ENCODE results near the gene STAC.

STAC gene

GRCh38 chr3:36365829-36366228 is 14.5 kb upstream of the STAC start:
- Mint-ChIP-seq H3K27ac (no peak overlapping the region), H3K36me3 (ENCODE audit: low read depth) (no peaks in the 10 kb centered on the region), H3K27me3 (ENCODE audit: low read depth) (peaks cover 3% of the 10 kb centered on the region), H3K4me1 (no peaks in the 10 kb centered on the region), H3K4me3 (no peak overlapping the region), H3K9me3 (no peaks in the 10 kb centered on the region)
- TF ChIP-seq, protein P1, sequence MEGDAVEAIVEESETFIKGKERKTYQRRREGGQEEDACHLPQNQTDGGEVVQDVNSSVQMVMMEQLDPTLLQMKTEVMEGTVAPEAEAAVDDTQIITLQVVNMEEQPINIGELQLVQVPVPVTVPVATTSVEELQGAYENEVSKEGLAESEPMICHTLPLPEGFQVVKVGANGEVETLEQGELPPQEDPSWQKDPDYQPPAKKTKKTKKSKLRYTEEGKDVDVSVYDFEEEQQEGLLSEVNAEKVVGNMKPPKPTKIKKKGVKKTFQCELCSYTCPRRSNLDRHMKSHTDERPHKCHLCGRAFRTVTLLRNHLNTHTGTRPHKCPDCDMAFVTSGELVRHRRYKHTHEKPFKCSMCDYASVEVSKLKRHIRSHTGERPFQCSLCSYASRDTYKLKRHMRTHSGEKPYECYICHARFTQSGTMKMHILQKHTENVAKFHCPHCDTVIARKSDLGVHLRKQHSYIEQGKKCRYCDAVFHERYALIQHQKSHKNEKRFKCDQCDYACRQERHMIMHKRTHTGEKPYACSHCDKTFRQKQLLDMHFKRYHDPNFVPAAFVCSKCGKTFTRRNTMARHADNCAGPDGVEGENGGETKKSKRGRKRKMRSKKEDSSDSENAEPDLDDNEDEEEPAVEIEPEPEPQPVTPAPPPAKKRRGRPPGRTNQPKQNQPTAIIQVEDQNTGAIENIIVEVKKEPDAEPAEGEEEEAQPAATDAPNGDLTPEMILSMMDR (IDR thresholded peaks at IDR 0.05; ENCODE audit: unreplicated experiment in 3 of 3): no peak

GRCh38 chr3:36366308-36366707 is 14.0 kb upstream of the STAC start:
- TF ChIP-seq, protein P1 (IDR thresholded peaks at IDR 0.05; ENCODE audit: unreplicated experiment in 3 of 3): no peak
- Mint-ChIP-seq H3K36me3 (ENCODE audit: low read depth) (no peaks in the 10 kb centered on the region), H3K27ac (no peak overlapping the region), H3K9me3 (no peaks in the 10 kb centered on the region), H3K4me3 (no peak overlapping the region), H3K4me1 (no peaks in the 10 kb centered on the region), H3K27me3 (ENCODE audit: low read depth) (peaks cover 3% of the 10 kb centered on the region)

- H3K9me3 Mint-ChIP-seq: no peaks in the 10 kb centered on the region
- no peak overlapping the region for H3K27ac Mint-ChIP-seq
- TF ChIP-seq, protein P1 (IDR thresholded peaks at IDR 0.05; ENCODE audit: unreplicated experiment in 3 of 3): no peak
- no peaks in the 10 kb centered on the region for H3K4me1 Mint-ChIP-seq
- peaks cover 3% of the 10 kb centered on the region for H3K27me3 Mint-ChIP-seq (ENCODE audit: low read depth)
- no peak overlapping the region for H3K4me3 Mint-ChIP-seq
- H3K36me3 Mint-ChIP-seq (ENCODE audit: low read depth): no peaks in the 10 kb centered on the region
Measured at GRCh38 chr3:36367912-36368573, 12.3 kb upstream of the STAC start.

DNA sequence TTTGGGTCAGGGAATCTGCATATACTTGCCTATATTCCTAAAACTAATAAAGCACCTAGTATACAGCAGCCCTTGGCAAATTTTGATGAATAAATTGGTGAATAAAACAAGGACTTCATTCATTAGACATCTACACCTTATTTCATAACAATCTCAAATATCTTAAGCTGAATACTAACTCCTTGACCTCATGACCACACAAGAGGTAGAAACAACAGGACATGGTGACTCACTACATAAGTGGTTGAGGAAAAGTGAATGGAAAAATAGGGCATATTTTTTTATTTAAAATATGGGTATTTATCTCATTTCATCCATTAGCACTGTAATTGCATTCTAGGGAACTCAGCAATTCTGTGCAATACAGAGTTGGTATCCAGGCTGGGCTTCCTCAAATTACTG is 7.8 kb upstream of the STAC start:
- Mint-ChIP-seq H3K27me3 (ENCODE audit: low read depth) (peaks cover 3% of the 10 kb centered on the region), H3K9me3 (no peaks in the 10 kb centered on the region), H3K4me1 (no peaks in the 10 kb centered on the region), H3K4me3 (no peak overlapping the region), H3K36me3 (ENCODE audit: low read depth) (no peaks in the 10 kb centered on the region), H3K27ac (no peak overlapping the region)
- TF ChIP-seq, protein P1 (IDR thresholded peaks at IDR 0.05; ENCODE audit: unreplicated experiment in 3 of 3): no peak

- Mint-ChIP-seq H3K9me3 (no peaks in the 10 kb centered on the region), H3K36me3 (ENCODE audit: low read depth) (no peaks in the 10 kb centered on the region), H3K27ac (no peak overlapping the region), H3K27me3 (ENCODE audit: low read depth) (peaks cover 3% of the 10 kb centered on the region), H3K4me1 (no peaks in the 10 kb centered on the region), H3K4me3 (no peak overlapping the region)
- TF ChIP-seq, protein P1 (IDR thresholded peaks at IDR 0.05; ENCODE audit: unreplicated experiment in 3 of 3): no peak
Measured at GRCh38 chr3:36373084-36373483, 7.2 kb upstream of the STAC start.

- TF ChIP-seq, protein P1 (IDR thresholded peaks at IDR 0.05; ENCODE audit: unreplicated experiment in 3 of 3): no peak
- Mint-ChIP-seq H3K9me3 (no peaks in the 10 kb centered on the region), H3K4me1 (no peaks in the 10 kb centered on the region), H3K4me3 (no peak overlapping the region), H3K27ac (no peak overlapping the region), H3K36me3 (ENCODE audit: low read depth) (no peaks in the 10 kb centered on the region), H3K27me3 (ENCODE audit: low read depth) (peaks cover 3% of the 10 kb centered on the region)
Measured at GRCh38 chr3:36373666-36374065, 6.6 kb upstream of the STAC start.
